Naive thymus-derived CD4-positive, alpha-beta T cell (primary cell): ENCODE results near the gene BCAS3. TPM values are rescaled to one million over a fixed set of nuclear protein-coding genes. Genes with fewer than 3 reads are reported as not detected.

ENCODE experiments used
- ATAC-seq: fragments of 150-1000 bp; cut with Tn5 transposase; 2 replicates; pipeline ENCODE4 v1.10.0; 2021; ENCODE audit warnings: mild to moderate bottlenecking, moderate library complexity
- CTCF ChIA-PET: fragments of 350-600 bp; sonication (Branson Sonifier 250); formaldehyde crosslinking; loops from one replicate; lab custom pipeline; 2021; ENCODE audit warnings: antibody characterized with exemption; lab: Charles Lee
- POLR2A ChIA-PET: fragments of 350-600 bp; sonication (Branson Sonifier 250); formaldehyde crosslinking; loops from one replicate; lab custom pipeline; 2021; ENCODE audit warnings: antibody characterized with exemption, inconsistent platforms; lab: Charles Lee
- DNase-seq, 9 donors: peaks; one replicate each; pipeline versions ENCODE4 v3.0.0 to v3.0.0-alpha.2; 2020 to 2022; ENCODE audit warnings: mixed read lengths in 1 of 9
- H3K27ac ChIP-seq: one replicate; pipeline ENCODE4 v1.7.0; 2013; ENCODE audit warnings: mild to moderate bottlenecking, low read depth, low read length, moderate library complexity
- H3K27me3 ChIP-seq, 2 donors: one replicate each; pipeline ENCODE4 v1.7.0; 2013; ENCODE audit warnings: low read length in 2 of 2, mild to moderate bottlenecking in 2 of 2, moderate library complexity in 2 of 2; ENCODE audit not compliant: control insufficient read depth in 2 of 2, insufficient read depth in 2 of 2
- H3K36me3 ChIP-seq, 3 experiments: 1 replicate in 2 of 3; 2 replicates in 1 of 3; pipeline ENCODE4 v1.7.0; 2013; ENCODE audit warnings: low read length in 3 of 3, mild to moderate bottlenecking in 3 of 3, moderate library complexity in 1 of 3; ENCODE audit not compliant: insufficient read depth in 3 of 3, control insufficient read depth in 2 of 3
- H3K4me1 ChIP-seq, 2 donors: one replicate each; pipeline ENCODE4 v1.7.0; 2013; ENCODE audit warnings: low read length in 2 of 2, mild to moderate bottlenecking in 2 of 2, moderate library complexity in 1 of 2; ENCODE audit not compliant: control insufficient read depth in 2 of 2, insufficient read depth in 2 of 2
- H3K4me3 ChIP-seq: 2 replicates; pipeline ENCODE4 v1.7.0; 2013; ENCODE audit warnings: mild to moderate bottlenecking, low read length
- H3K9me3 ChIP-seq, 3 experiments: 1 replicate in 2 of 3; 2 replicates in 1 of 3; pipeline ENCODE4 v1.7.0; 2013; ENCODE audit warnings: low read length in 3 of 3; ENCODE audit not compliant: control insufficient read depth in 2 of 3
- H3K27ac Mint-ChIP-seq, 9 donors: one replicate each; pipeline ENCODE4 v1.8.0; 2020 to 2022; ENCODE audit warnings: mixed read lengths in 9 of 9, mild to moderate bottlenecking in 8 of 9, moderate library complexity in 5 of 9, inconsistent platforms in 2 of 9
- H3K27me3 Mint-ChIP-seq, 5 donors: one replicate each; pipeline ENCODE4 v1.8.0; 2021 to 2022; ENCODE audit warnings: mixed read lengths in 5 of 5, mild to moderate bottlenecking in 1 of 5
- H3K36me3 Mint-ChIP-seq, 5 donors: one replicate each; pipeline ENCODE4 v1.8.0; 2020 to 2022; ENCODE audit warnings: mixed read lengths in 5 of 5, mild to moderate bottlenecking in 3 of 5, inconsistent platforms in 1 of 5
- H3K4me1 Mint-ChIP-seq, 7 donors: one replicate each; pipeline ENCODE4 v1.8.0; 2020 to 2022; ENCODE audit warnings: mixed read lengths in 7 of 7, mild to moderate bottlenecking in 3 of 7, inconsistent platforms in 1 of 7
- H3K4me3 Mint-ChIP-seq, 10 donors: one replicate each; pipeline ENCODE4 v1.8.0; 2020 to 2022; ENCODE audit warnings: mild to moderate bottlenecking in 10 of 10, mixed read lengths in 10 of 10, moderate library complexity in 6 of 10, inconsistent platforms in 2 of 10
- H3K9me3 Mint-ChIP-seq, 11 donors: one replicate each; pipeline ENCODE4 v1.8.0; 2020 to 2022; ENCODE audit warnings: mixed read lengths in 11 of 11, mild to moderate bottlenecking in 4 of 11, inconsistent platforms in 1 of 11, moderate library complexity in 1 of 11
- intact Hi-C, 2 donors: fragments of 100-400 bp; cut with micrococcal nuclease; formaldehyde crosslinking; loops; one replicate each; pipeline ENCODE4 v1.15.1; 2023
- polyA plus RNA-seq, 2 donors: library from polyadenylated mRNA; unstranded; fragments of 300-500 nt; fragmentation: Illumina TruSeq; gene quantifications; one replicate each; pipeline ENCODE4 v1.2.3, GENCODE V29; 2021
- total RNA-seq, 6 experiments: library from RNA in 5 of 6; stranded (reverse) in 5 of 6; gene quantifications; 1 replicate in 5 of 6; 2 replicates in 1 of 6; pipeline ENCODE4 v1.2.3 and lab custom pipeline; 2021 to 2026

BCAS3 gene
- total and polyA plus RNA-seq, 7 experiments from 2014 or later: 18.4 to 57.8 (median 37.5) TPM

DNA sequence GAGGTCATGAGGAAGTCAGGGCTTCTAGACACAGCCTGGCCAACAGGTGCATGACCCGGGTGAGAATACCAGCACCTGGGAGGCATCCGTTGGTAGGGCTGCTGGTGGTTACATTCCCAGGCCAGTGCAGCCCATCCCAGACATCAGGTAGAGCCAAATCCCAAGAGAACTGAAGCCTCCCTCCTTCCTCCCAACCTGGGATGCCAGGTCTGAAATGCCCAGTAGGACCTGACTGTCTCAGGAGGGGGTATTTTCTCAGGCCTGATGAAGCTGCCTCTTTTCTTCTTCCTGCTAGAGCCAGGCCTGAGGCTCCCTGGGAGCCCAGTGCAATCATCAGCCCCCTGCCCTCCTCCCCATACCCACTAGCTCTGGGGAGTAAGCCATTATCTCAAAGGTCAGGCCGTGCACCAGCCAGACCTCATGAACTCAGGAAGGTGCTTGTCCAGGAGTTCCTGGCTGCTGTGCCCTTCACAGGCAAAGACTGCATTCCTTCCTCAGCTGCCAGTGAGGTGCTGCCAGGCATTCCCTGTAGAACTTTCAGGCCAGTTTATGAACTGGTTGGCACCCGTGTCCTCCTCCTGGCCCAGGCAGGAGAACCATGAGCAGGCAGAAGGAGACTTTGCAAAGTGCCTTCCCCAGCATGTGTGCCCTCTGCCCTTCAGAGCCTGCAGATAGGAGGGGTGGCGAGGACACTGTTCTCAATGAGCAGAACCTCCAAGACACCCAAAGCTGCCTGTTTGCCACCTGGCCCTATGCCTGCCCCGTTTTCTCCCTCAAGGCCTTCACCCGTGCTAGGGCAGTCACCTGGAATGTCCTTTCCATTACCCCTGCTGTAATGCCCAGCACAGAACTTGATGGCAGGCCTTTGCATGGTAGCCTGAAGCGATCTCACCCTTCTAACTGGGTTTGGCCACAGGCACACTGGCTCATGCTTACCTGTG lies 729.6 kb downstream of the BCAS3 start:
- ATAC-seq (no peak), DNase-seq (peak in 2 of 9 donors; percentile 4 to 5)
- ChIA-PET POLR2A (no interaction called here), CTCF (no interaction called here)
- Histone ChIP-seq H3K9me3 (no peaks in the 10 kb centered on the region), H3K36me3 (no peaks in the 10 kb centered on the region), H3K4me3 (no peak overlapping the region), H3K27ac (no peak overlapping the region), H3K27me3 (peaks cover 0 to 60% of the 10 kb centered on the region in 2 donors), H3K4me1 (peaks cover 24 to 33% of the 10 kb centered on the region in 2 donors)
- Mint-ChIP-seq H3K9me3 (peaks cover 0 to 3% (median 0%) of the 10 kb centered on the region in 11 donors), H3K36me3 (no peaks in the 10 kb centered on the region), H3K27ac (peak overlapping the region in 1 of 9 donors; percentile 67), H3K4me1 (peaks cover 28 to 51% (median 44%) of the 10 kb centered on the region in 7 donors), H3K4me3 (peak overlapping the region in 5 of 10 donors; percentile 6 to 42 (median 29)), H3K27me3 (peaks cover 58 to 75% (median 62%) of the 10 kb centered on the region in 5 donors)
- intact Hi-C loops: no loop called here

DNA sequence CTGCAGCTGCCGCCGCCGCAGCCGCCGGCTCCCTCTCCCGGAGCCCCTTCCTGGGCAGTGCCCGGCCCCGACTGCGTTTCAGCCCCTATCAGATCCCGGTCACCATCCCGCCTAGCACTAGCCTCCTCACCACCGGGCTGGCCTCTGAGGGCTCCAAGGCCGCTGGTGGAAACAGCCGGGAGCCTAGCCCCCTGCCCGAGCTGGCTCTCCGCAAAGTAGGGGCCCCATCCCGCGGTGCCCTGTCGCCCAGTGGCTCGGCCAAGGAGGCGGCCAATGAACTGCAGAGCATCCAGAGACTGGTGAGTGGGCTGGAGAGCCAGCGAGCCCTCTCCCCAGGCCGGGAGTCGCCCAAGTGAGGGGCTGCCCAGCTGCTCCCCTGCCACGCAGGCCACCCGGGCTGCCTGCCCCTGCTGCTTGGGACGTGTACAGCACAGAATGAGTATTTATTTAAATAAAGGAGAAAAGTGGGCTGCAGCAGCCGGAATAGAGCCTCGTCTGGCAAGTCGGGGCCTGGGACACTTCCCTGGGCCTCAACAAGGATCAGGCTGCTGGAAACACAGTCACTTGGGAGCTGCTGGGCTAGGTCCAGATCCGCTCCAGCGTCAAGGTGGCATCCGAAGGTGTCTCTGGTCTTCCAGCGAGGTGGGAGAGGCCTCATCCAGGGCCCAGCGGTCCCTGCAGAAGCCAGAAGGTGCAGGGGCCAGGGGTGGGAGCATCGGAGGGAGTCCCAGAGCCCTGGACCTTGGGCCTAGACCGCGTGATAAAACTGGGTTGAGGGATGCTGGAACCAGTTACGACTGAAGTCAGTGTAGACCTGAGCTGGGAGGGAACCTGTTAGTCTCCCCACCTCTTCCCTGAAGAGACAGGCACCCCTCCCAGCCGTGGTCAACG lies 730.7 kb downstream of the BCAS3 start:
- CTCF ChIA-PET: interaction anchor here (0.6 to 0.7 kb wide), 2 partner anchors 413 to 706 kb away, joined by 3 read pairs; no protein-coding TSS in a partner anchor
- peaks cover 46 to 69% (median 51%) of the 10 kb centered on the region in 5 donors for H3K27me3 Mint-ChIP-seq
- no peaks in the 10 kb centered on the region for H3K36me3 Mint-ChIP-seq
- POLR2A ChIA-PET: no interaction called here
- Histone ChIP-seq H3K4me3 (no peak overlapping the region), H3K27ac (no peak overlapping the region), H3K27me3 (peaks cover 0 to 59% of the 10 kb centered on the region in 2 donors), H3K4me1 (peaks cover 21 to 32% of the 10 kb centered on the region in 2 donors), H3K36me3 (no peaks in the 10 kb centered on the region), H3K9me3 (no peaks in the 10 kb centered on the region)
- ATAC-seq: no peak
- H3K4me1 Mint-ChIP-seq: peaks cover 18 to 40% (median 32%) of the 10 kb centered on the region in 7 donors
- peak overlapping the region; percentile 38 to 85 (median 76) for H3K4me3 Mint-ChIP-seq
- H3K27ac Mint-ChIP-seq: peak overlapping the region in 1 of 9 donors; percentile 45
- peaks cover 0 to 3% (median 0%) of the 10 kb centered on the region in 11 donors for H3K9me3 Mint-ChIP-seq
- intact Hi-C loops: no loop called here
- peak in 2 of 9 donors; percentile 7 to 8 for DNase-seq

GRCh38 chr17:61409301-61410112 lies 731.9 kb downstream of the BCAS3 start:
- peak; percentile 38 for ATAC-seq
- Histone ChIP-seq H3K27me3 (peaks cover 0 to 50% of the 10 kb centered on the region in 2 donors), H3K36me3 (no peaks in the 10 kb centered on the region), H3K4me3 (peak overlapping the region; percentile 17), H3K9me3 (no peaks in the 10 kb centered on the region), H3K27ac (no peak overlapping the region), H3K4me1 (peaks cover 11 to 21% of the 10 kb centered on the region in 2 donors)
- intact Hi-C loops: loop anchor here (5.0 to 10.0 kb wide), 4 partner anchors 275 to 1558 kb away; partner anchors contain the start of genes BCAS3 (in 1 of the 2), MED13 (in 1 of the 2) and TANC2 (in 1 of the 2)
- CTCF ChIA-PET: interaction anchor here (0.6 to 0.9 kb wide), 3 partner anchors 262 to 426 kb away, joined by 3 to 5 read pairs (median 3); no protein-coding TSS in a partner anchor
- POLR2A ChIA-PET: no interaction called here
- peaks cover 0 to 3% (median 0%) of the 10 kb centered on the region in 11 donors for H3K9me3 Mint-ChIP-seq
- H3K4me3 Mint-ChIP-seq: peak overlapping the region; percentile 67 to 85 (median 82)
- peak in 3 of 9 donors; percentile 14 to 61 (median 46) for DNase-seq
- H3K4me1 Mint-ChIP-seq: peaks cover 12 to 31% (median 23%) of the 10 kb centered on the region in 7 donors
- peaks cover 37 to 66% (median 41%) of the 10 kb centered on the region in 5 donors for H3K27me3 Mint-ChIP-seq
- H3K36me3 Mint-ChIP-seq: no peaks in the 10 kb centered on the region
- no peak overlapping the region for H3K27ac Mint-ChIP-seq

- CTCF ChIA-PET: interaction anchor here (0.9 to 1.0 kb wide), 2 partner anchors 426 to 439 kb away, joined by 3 read pairs; no protein-coding TSS in a partner anchor
- peak; percentile 48 to 76 (median 65) for DNase-seq
- Histone ChIP-seq H3K4me3 (peak overlapping the region; percentile 51), H3K9me3 (no peaks in the 10 kb centered on the region), H3K36me3 (no peaks in the 10 kb centered on the region), H3K4me1 (peaks cover 7 to 15% of the 10 kb centered on the region in 2 donors), H3K27ac (no peak overlapping the region), H3K27me3 (peaks cover 0 to 42% of the 10 kb centered on the region in 2 donors)
- Mint-ChIP-seq H3K4me3 (peak overlapping the region; percentile 66 to 85 (median 82)), H3K27ac (peak overlapping the region in 3 of 9 donors; percentile 13 to 62 (median 41)), H3K36me3 (no peaks in the 10 kb centered on the region), H3K9me3 (peaks cover 0 to 3% (median 0%) of the 10 kb centered on the region in 11 donors), H3K4me1 (peaks cover 12 to 31% (median 23%) of the 10 kb centered on the region in 7 donors), H3K27me3 (peaks cover 37 to 64% (median 41%) of the 10 kb centered on the region in 5 donors)
- intact Hi-C loops: loop anchor here (5.0 to 10.0 kb wide), 4 partner anchors 276 to 1557 kb away; partner anchors contain the start of genes BCAS3 (in 1 of the 2), MED13 (in 1 of the 2) and TANC2 (in 1 of the 2)
- ATAC-seq: peak; percentile 73
- POLR2A ChIA-PET: no interaction called here
Measured at GRCh38 chr17:61410141-61411010, 732.7 kb downstream of the BCAS3 start.

- CTCF ChIA-PET: interaction anchor here (1.0 kb wide), 1 partner anchor 439 kb away, joined by 3 read pairs; no protein-coding TSS in a partner anchor
- peaks cover 7 to 15% of the 10 kb centered on the region in 2 donors for H3K4me1 ChIP-seq
- Mint-ChIP-seq H3K4me1 (peaks cover 12 to 31% (median 23%) of the 10 kb centered on the region in 7 donors), H3K36me3 (no peaks in the 10 kb centered on the region), H3K27me3 (peaks cover 35 to 65% (median 41%) of the 10 kb centered on the region in 5 donors), H3K4me3 (peak overlapping the region; percentile 66 to 85 (median 82)), H3K9me3 (peaks cover 0 to 3% (median 0%) of the 10 kb centered on the region in 11 donors), H3K27ac (no peak overlapping the region)
- DNase-seq (no peak), ATAC-seq (no peak)
- H3K4me3 ChIP-seq: peak overlapping the region; percentile 64
- H3K36me3 ChIP-seq: no peaks in the 10 kb centered on the region
- no peaks in the 10 kb centered on the region for H3K9me3 ChIP-seq
- POLR2A ChIA-PET: no interaction called here
- no peak overlapping the region for H3K27ac ChIP-seq
- H3K27me3 ChIP-seq: peaks cover 0 to 36% of the 10 kb centered on the region in 2 donors
- intact Hi-C loops: loop anchor here (5.0 to 10.0 kb wide), 4 partner anchors 276 to 1556 kb away; partner anchors contain the start of genes BCAS3 (in 1 of the 2), MED13 (in 1 of the 2) and TANC2 (in 1 of the 2)
Measured at GRCh38 chr17:61411011-61411260, 733.3 kb downstream of the BCAS3 start.
